Upper lobe of left lung (tissue), 4 donors: ENCODE data around the gene UQCC2.

Source experiments
- CTCF ChIP-seq, 6 experiments: fragments of 450-650 bp in 4 of 6; fragments of 200-600 bp in 2 of 6; sonication (generic) in 2 of 6; IDR thresholded peaks; one replicate each; pipeline ENCODE4 v1.5.1; 2016 to 2019; ENCODE audit warnings: antibody characterized with exemption in 6 of 6
- POLR2A ChIP-seq, 4 donors: fragments of 450-650 bp; IDR thresholded peaks; one replicate each; pipeline ENCODE4 v1.5.1; 2016 to 2017; ENCODE audit warnings: antibody characterized with exemption in 4 of 4, mild to moderate bottlenecking in 2 of 4

- TF ChIP-seq CTCF (IDR thresholded peaks at IDR 0.05) (no peak), POLR2A (IDR thresholded peaks at IDR 0.05) (no peak)
Observed at GRCh38 chr6:33678233-33678931, 33.1 kb downstream of the UQCC2 start.
